ENCODE results near the gene ASAP3.
A peak's percentile ranks its signal among the peaks of the same experiment; 100 is the strongest.

The ASAP3 gene

GRCh38 chr1:23422241-23422877, 61.6 kb downstream of the ASAP3 start:
- Mint-ChIP-seq H3K9me3 (no peaks in the 10 kb centered on the region), H3K36me3 (ENCODE audit: low read depth) (peaks cover 2% of the 10 kb centered on the region), H3K27me3 (ENCODE audit: low read depth) (peaks cover 31% of the 10 kb centered on the region), H3K4me1 (ENCODE audit: low read depth) (peaks cover 30% of the 10 kb centered on the region), H3K27ac (peak overlapping the region; percentile 58), H3K4me3 (peak overlapping the region; percentile 84)
- peak; percentile 32 for DNase-seq (ENCODE audit: low spot score)

- DNase-seq (ENCODE audit: low spot score), result no peak
- peak overlapping the region; percentile 84 for H3K4me3 Mint-ChIP-seq
Measured at GRCh38 chr1:23421753-23422240, 62.2 kb downstream of the ASAP3 start.

GRCh38 chr1:23421343-23421742, 62.6 kb downstream of the ASAP3 start:
- H3K4me1 Mint-ChIP-seq (ENCODE audit: low read depth), result peaks cover 30% of the 10 kb centered on the region
- H3K36me3 Mint-ChIP-seq (ENCODE audit: low read depth), result peaks cover 2% of the 10 kb centered on the region
- H3K4me3 Mint-ChIP-seq, result no peak overlapping the region
- H3K9me3 Mint-ChIP-seq, result no peaks in the 10 kb centered on the region
- no peak for DNase-seq (ENCODE audit: low spot score)
- H3K27ac Mint-ChIP-seq, result no peak overlapping the region
- peaks cover 25% of the 10 kb centered on the region for H3K27me3 Mint-ChIP-seq (ENCODE audit: low read depth)

More at GRCh38 chr1:23421753-23422240, 62.2 kb downstream of the ASAP3 start:
- peaks cover 2% of the 10 kb centered on the region for H3K36me3 Mint-ChIP-seq (ENCODE audit: low read depth)
- peaks cover 30% of the 10 kb centered on the region for H3K4me1 Mint-ChIP-seq (ENCODE audit: low read depth)
- H3K27me3 Mint-ChIP-seq (ENCODE audit: low read depth), result peaks cover 29% of the 10 kb centered on the region
- H3K27ac Mint-ChIP-seq, result peak overlapping the region; percentile 58
- H3K9me3 Mint-ChIP-seq, result no peaks in the 10 kb centered on the region

GRCh38 chr1:23420778-23421177, 63.2 kb downstream of the ASAP3 start:
- H3K27ac Mint-ChIP-seq, result no peak overlapping the region
- DNase-seq (ENCODE audit: low spot score), result no peak
- H3K4me1 Mint-ChIP-seq (ENCODE audit: low read depth), result peaks cover 30% of the 10 kb centered on the region
- H3K36me3 Mint-ChIP-seq (ENCODE audit: low read depth), result peaks cover 2% of the 10 kb centered on the region
- H3K4me3 Mint-ChIP-seq, result no peak overlapping the region
- H3K27me3 Mint-ChIP-seq (ENCODE audit: low read depth), result peaks cover 19% of the 10 kb centered on the region
- no peaks in the 10 kb centered on the region for H3K9me3 Mint-ChIP-seq

- Mint-ChIP-seq H3K36me3 (ENCODE audit: low read depth) (peaks cover 2% of the 10 kb centered on the region), H3K9me3 (no peaks in the 10 kb centered on the region), H3K27me3 (ENCODE audit: low read depth) (peaks cover 9% of the 10 kb centered on the region), H3K27ac (peak overlapping the region; percentile 23), H3K4me3 (no peak overlapping the region), H3K4me1 (ENCODE audit: low read depth) (peaks cover 28% of the 10 kb centered on the region)
- no peak for DNase-seq (ENCODE audit: low spot score)
Measured at GRCh38 chr1:23419180-23419579, 64.8 kb downstream of the ASAP3 start.

GRCh38 chr1:23417570-23417969, 66.4 kb downstream of the ASAP3 start:
- Mint-ChIP-seq H3K9me3 (no peaks in the 10 kb centered on the region), H3K36me3 (ENCODE audit: low read depth) (peaks cover 2% of the 10 kb centered on the region), H3K4me1 (ENCODE audit: low read depth) (peaks cover 18% of the 10 kb centered on the region), H3K27me3 (ENCODE audit: low read depth) (no peaks in the 10 kb centered on the region), H3K27ac (no peak overlapping the region), H3K4me3 (no peak overlapping the region)
- DNase-seq (ENCODE audit: low spot score), result no peak

- peaks cover 2% of the 10 kb centered on the region for H3K36me3 Mint-ChIP-seq (ENCODE audit: low read depth)
- H3K4me1 Mint-ChIP-seq (ENCODE audit: low read depth), result peaks cover 12% of the 10 kb centered on the region
- no peaks in the 10 kb centered on the region for H3K9me3 Mint-ChIP-seq
- no peak for DNase-seq (ENCODE audit: low spot score)
- no peaks in the 10 kb centered on the region for H3K27me3 Mint-ChIP-seq (ENCODE audit: low read depth)
- no peak overlapping the region for H3K4me3 Mint-ChIP-seq
- H3K27ac Mint-ChIP-seq, result no peak overlapping the region
Measured at GRCh38 chr1:23416964-23417363, 67.0 kb downstream of the ASAP3 start.

GRCh38 chr1:23408797-23409290, 75.1 kb downstream of the ASAP3 start:
- Mint-ChIP-seq H3K4me1 (ENCODE audit: low read depth) (peaks cover 3% of the 10 kb centered on the region), H3K9me3 (no peaks in the 10 kb centered on the region), H3K27ac (no peak overlapping the region), H3K27me3 (ENCODE audit: low read depth) (no peaks in the 10 kb centered on the region), H3K4me3 (no peak overlapping the region), H3K36me3 (ENCODE audit: low read depth) (no peaks in the 10 kb centered on the region)
- no peak for DNase-seq (ENCODE audit: low spot score)

- Mint-ChIP-seq H3K4me1 (ENCODE audit: low read depth) (peaks cover 5% of the 10 kb centered on the region), H3K9me3 (no peaks in the 10 kb centered on the region), H3K4me3 (no peak overlapping the region), H3K27me3 (ENCODE audit: low read depth) (no peaks in the 10 kb centered on the region), H3K36me3 (ENCODE audit: low read depth) (peaks cover 3% of the 10 kb centered on the region), H3K27ac (no peak overlapping the region)
- DNase-seq (ENCODE audit: low spot score), result no peak
Measured at GRCh38 chr1:23407016-23407630, 76.9 kb downstream of the ASAP3 start.

GRCh38 chr1:23405946-23406345, 78.0 kb downstream of the ASAP3 start:
- DNase-seq (ENCODE audit: low spot score), result no peak
- H3K4me1 Mint-ChIP-seq (ENCODE audit: low read depth), result peaks cover 5% of the 10 kb centered on the region
- no peaks in the 10 kb centered on the region for H3K9me3 Mint-ChIP-seq
- no peak overlapping the region for H3K27ac Mint-ChIP-seq
- no peak overlapping the region for H3K4me3 Mint-ChIP-seq
- H3K36me3 Mint-ChIP-seq (ENCODE audit: low read depth), result peaks cover 3% of the 10 kb centered on the region
- H3K27me3 Mint-ChIP-seq (ENCODE audit: low read depth), result no peaks in the 10 kb centered on the region

- H3K27ac Mint-ChIP-seq, result no peak overlapping the region
- H3K4me1 Mint-ChIP-seq (ENCODE audit: low read depth), result peaks cover 5% of the 10 kb centered on the region
- H3K4me3 Mint-ChIP-seq, result no peak overlapping the region
- DNase-seq (ENCODE audit: low spot score), result peak; percentile 74
- no peaks in the 10 kb centered on the region for H3K9me3 Mint-ChIP-seq
- H3K36me3 Mint-ChIP-seq (ENCODE audit: low read depth), result peaks cover 3% of the 10 kb centered on the region
- no peaks in the 10 kb centered on the region for H3K27me3 Mint-ChIP-seq (ENCODE audit: low read depth)
Measured at GRCh38 chr1:23403735-23404486, 80.1 kb downstream of the ASAP3 start.

- H3K9me3 Mint-ChIP-seq, result no peaks in the 10 kb centered on the region
- H3K27ac Mint-ChIP-seq, result no peak overlapping the region
- H3K36me3 Mint-ChIP-seq (ENCODE audit: low read depth), result peaks cover 3% of the 10 kb centered on the region
- H3K4me3 Mint-ChIP-seq, result no peak overlapping the region
- no peaks in the 10 kb centered on the region for H3K27me3 Mint-ChIP-seq (ENCODE audit: low read depth)
- DNase-seq (ENCODE audit: low spot score), result no peak
- H3K4me1 Mint-ChIP-seq (ENCODE audit: low read depth), result peaks cover 5% of the 10 kb centered on the region
Measured at GRCh38 chr1:23403355-23403734, 80.6 kb downstream of the ASAP3 start.

GRCh38 chr1:23403038-23403336, 81.0 kb downstream of the ASAP3 start:
- Mint-ChIP-seq H3K27me3 (ENCODE audit: low read depth) (no peaks in the 10 kb centered on the region), H3K36me3 (ENCODE audit: low read depth) (peaks cover 3% of the 10 kb centered on the region), H3K27ac (no peak overlapping the region), H3K9me3 (no peaks in the 10 kb centered on the region), H3K4me1 (ENCODE audit: low read depth) (peaks cover 5% of the 10 kb centered on the region), H3K4me3 (no peak overlapping the region)
- no peak for DNase-seq (ENCODE audit: low spot score)
